GM12878 (cell line): Measurements from ENCODE around the gene RIPK3.

ENCODE experiments used
- CEBPB ChIP-seq, 2 experiments: fragments of 150-350 bp in 1 of 2; IDR thresholded peaks; 2 replicates each; pipeline ENCODE4 v1.6.1; 2012 to 2014; ENCODE audit warnings: low read depth in 2 of 2, low read length in 2 of 2, borderline replicate concordance in 1 of 2, inconsistent platforms in 1 of 2
- CREM ChIP-seq: IDR thresholded peaks from 2 replicates; pipeline ENCODE4 v1.6.1; 2014; ENCODE audit warnings: antibody characterized with exemption, low read depth
- DPF2 ChIP-seq: fragments of 450-650 bp; IDR thresholded peaks from 2 replicates; pipeline ENCODE4 v1.6.1; 2017; ENCODE audit warnings: mild to moderate bottlenecking
- EZH2 ChIP-seq: IDR thresholded peaks from 2 replicates; pipeline ENCODE4 v1.6.1; 2012; ENCODE audit warnings: low read depth, mild to moderate bottlenecking, control low read depth, inconsistent platforms, low read length, borderline replicate concordance; ENCODE audit not compliant: control insufficient read depth
- HCFC1 ChIP-seq: fragments of 150-350 bp; IDR thresholded peaks from 2 replicates; pipeline ENCODE4 v1.6.1; 2014; ENCODE audit warnings: low read length
- MXI1 ChIP-seq: fragments of 150-350 bp; IDR thresholded peaks from 2 replicates; pipeline ENCODE4 v1.6.1; 2011; ENCODE audit warnings: low read depth, mild to moderate bottlenecking, inconsistent platforms, low read length, improper control_type of control experiment
- MYC ChIP-seq: IDR thresholded peaks from 2 replicates; pipeline ENCODE4 v1.6.1; 2011; ENCODE audit warnings: mild to moderate bottlenecking, low read length, moderate library complexity, inconsistent platforms; ENCODE audit not compliant: insufficient read depth, insufficient replicate concordance, insufficient read length, severe bottlenecking
- POLR2A ChIP-seq: IDR thresholded peaks from 2 replicates; pipeline ENCODE4 v1.6.1; 2011; ENCODE audit warnings: low read depth, mild to moderate bottlenecking, low read length
- TARDBP ChIP-seq: IDR thresholded peaks from 2 replicates; pipeline ENCODE4 v1.6.1; 2016; ENCODE audit warnings: borderline replicate concordance
- TCF12 ChIP-seq: IDR thresholded peaks from 2 replicates; pipeline ENCODE4 v1.6.1; 2011; ENCODE audit warnings: low read depth, mild to moderate bottlenecking, low read length
- ZNF274 ChIP-seq: IDR thresholded peaks from one replicate; pipeline ENCODE4 v1.8.0; 2011; ENCODE audit not compliant: insufficient read length, insufficient read depth
- ZNF384 ChIP-seq: IDR thresholded peaks from 2 replicates; pipeline ENCODE4 v1.6.1; 2012; ENCODE audit warnings: low read depth, mild to moderate bottlenecking, low read length, improper control_type of control experiment, borderline replicate concordance
- TF ChIP-seq, protein P1 (sequence below), 3 experiments: IDR thresholded peaks in 2 of 3; conservative IDR thresholded peaks in 1 of 3; 2 replicates each; pipeline ENCODE4 v1.5.1; 2011; ENCODE audit warnings: low read depth in 3 of 3, low read length in 3 of 3, mild to moderate bottlenecking in 3 of 3, control low read depth in 2 of 3, moderate library complexity in 2 of 3, inconsistent platforms in 1 of 3, mixed read lengths in 1 of 3; ENCODE audit not compliant: control insufficient read depth in 2 of 3, insufficient read depth in 1 of 3; ENCODE audit errors: extremely low read depth in 1 of 3
- TF ChIP-seq, protein P2 (sequence below): IDR thresholded peaks from 2 replicates; pipeline ENCODE4 v1.6.1; 2011; ENCODE audit warnings: low read depth, low read length, improper control_type of control experiment, borderline replicate concordance

DNA sequence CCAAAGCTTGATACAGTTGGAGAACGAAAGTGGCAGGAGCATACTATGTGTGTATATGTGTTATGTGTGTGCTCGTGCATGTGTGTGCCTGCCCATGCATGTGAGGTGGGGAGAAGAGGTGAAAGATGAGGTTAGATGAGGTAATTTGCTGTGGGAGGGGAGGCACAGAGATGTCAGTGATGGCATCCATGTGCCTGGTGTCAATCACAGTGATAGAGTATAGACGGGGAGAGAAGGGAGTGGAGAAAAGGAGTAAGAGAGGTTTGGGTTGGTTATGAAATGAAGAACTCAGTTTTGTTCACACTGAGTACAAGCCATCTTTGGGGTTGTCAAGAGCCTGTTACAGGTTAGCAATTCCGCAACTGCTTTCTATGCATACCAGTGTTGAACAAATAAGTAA is 44.4 kb upstream of the RIPK3 start:
- TF ChIP-seq DPF2 (no peak), HCFC1 (no peak), ZNF274 (no peak), POLR2A (no peak), EZH2 (no peak), MXI1 (no peak), MYC (no peak), CEBPB (IDR thresholded peaks at IDR 0.05; ENCODE audit: borderline replicate concordance in 1 of 2, low read depth in 2 of 2, low read length in 2 of 2) (no peak), TARDBP (no peak), CREM (no peak), TCF12 (no peak), ZNF384 (no peak)
- TF ChIP-seq, protein P1, sequence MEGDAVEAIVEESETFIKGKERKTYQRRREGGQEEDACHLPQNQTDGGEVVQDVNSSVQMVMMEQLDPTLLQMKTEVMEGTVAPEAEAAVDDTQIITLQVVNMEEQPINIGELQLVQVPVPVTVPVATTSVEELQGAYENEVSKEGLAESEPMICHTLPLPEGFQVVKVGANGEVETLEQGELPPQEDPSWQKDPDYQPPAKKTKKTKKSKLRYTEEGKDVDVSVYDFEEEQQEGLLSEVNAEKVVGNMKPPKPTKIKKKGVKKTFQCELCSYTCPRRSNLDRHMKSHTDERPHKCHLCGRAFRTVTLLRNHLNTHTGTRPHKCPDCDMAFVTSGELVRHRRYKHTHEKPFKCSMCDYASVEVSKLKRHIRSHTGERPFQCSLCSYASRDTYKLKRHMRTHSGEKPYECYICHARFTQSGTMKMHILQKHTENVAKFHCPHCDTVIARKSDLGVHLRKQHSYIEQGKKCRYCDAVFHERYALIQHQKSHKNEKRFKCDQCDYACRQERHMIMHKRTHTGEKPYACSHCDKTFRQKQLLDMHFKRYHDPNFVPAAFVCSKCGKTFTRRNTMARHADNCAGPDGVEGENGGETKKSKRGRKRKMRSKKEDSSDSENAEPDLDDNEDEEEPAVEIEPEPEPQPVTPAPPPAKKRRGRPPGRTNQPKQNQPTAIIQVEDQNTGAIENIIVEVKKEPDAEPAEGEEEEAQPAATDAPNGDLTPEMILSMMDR (IDR thresholded peaks at IDR 0.05 in 2 of 3, conservative IDR thresholded peaks at IDR 0.05 in 1 of 3; ENCODE audit: control insufficient read depth in 2 of 3, extremely low read depth in 1 of 3, insufficient read depth in 1 of 3, low read depth in 3 of 3, low read length in 3 of 3) = no peak
- TF ChIP-seq, protein P2, sequence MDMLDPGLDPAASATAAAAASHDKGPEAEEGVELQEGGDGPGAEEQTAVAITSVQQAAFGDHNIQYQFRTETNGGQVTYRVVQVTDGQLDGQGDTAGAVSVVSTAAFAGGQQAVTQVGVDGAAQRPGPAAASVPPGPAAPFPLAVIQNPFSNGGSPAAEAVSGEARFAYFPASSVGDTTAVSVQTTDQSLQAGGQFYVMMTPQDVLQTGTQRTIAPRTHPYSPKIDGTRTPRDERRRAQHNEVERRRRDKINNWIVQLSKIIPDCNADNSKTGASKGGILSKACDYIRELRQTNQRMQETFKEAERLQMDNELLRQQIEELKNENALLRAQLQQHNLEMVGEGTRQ = no peak
